Epidermal melanocyte (primary cell): Measurements from ENCODE around the gene CALCOCO1.
"Not testable (repeated sequence)": the region's sequence is repeated elsewhere in the genome, so short reads cannot be mapped to it uniquely, and the experiment has no call there.

ENCODE experiments used
- DNase-seq: peaks from one replicate; pipeline ENCODE4 v3.0.0; 2011; ENCODE audit warnings: low spot score; ENCODE audit not compliant: insufficient read length

Gene CALCOCO1

GRCh38 chr12:53727310-53728041 is at the start of gene CALCOCO1:
Gene CALCOCO1 (minus strand): TSS chr12:53727452. CDS start chr12:53725242, 2,210 bp downstream.
- peak; percentile 97 for DNase-seq

- no peak for DNase-seq
Measured at GRCh38 chr12:53776872-53777271, 49.6 kb upstream of the CALCOCO1 start.

GRCh38 chr12:53775478-53776145 is 48.4 kb upstream of the CALCOCO1 start:
- no peak for DNase-seq

GRCh38 chr12:53770281-53770680 is 43.0 kb upstream of the CALCOCO1 start:
- peak; percentile 53 for DNase-seq

- DNase-seq = no peak
Measured at GRCh38 chr12:53768976-53769375, 41.7 kb upstream of the CALCOCO1 start.

- DNase-seq = no peak
Measured at GRCh38 chr12:53766881-53767280, 39.6 kb upstream of the CALCOCO1 start.

GRCh38 chr12:53765891-53766290 is 38.6 kb upstream of the CALCOCO1 start:
- no peak for DNase-seq

- no peak for DNase-seq
Measured at GRCh38 chr12:53764615-53765014, 37.4 kb upstream of the CALCOCO1 start.

- DNase-seq = not testable (repeated sequence)
Measured at GRCh38 chr12:53762793-53763192, 35.5 kb upstream of the CALCOCO1 start.

- no peak for DNase-seq
Measured at GRCh38 chr12:53761306-53761705, 34.1 kb upstream of the CALCOCO1 start.

GRCh38 chr12:53759261-53759660 is 32.0 kb upstream of the CALCOCO1 start:
- no peak for DNase-seq

GRCh38 chr12:53758730-53759103 is 31.5 kb upstream of the CALCOCO1 start:
- DNase-seq = no peak

GRCh38 chr12:53758081-53758729 is 31.0 kb upstream of the CALCOCO1 start:
- DNase-seq = no peak

- DNase-seq = peak; percentile 90
Measured at GRCh38 chr12:53757101-53757770, 30.0 kb upstream of the CALCOCO1 start.

GRCh38 chr12:53756300-53757100 is 29.2 kb upstream of the CALCOCO1 start:
- DNase-seq = no peak

GRCh38 chr12:53755893-53756292 is 28.6 kb upstream of the CALCOCO1 start:
- DNase-seq = no peak

- DNase-seq = no peak
Measured at GRCh38 chr12:53755451-53755891, 28.2 kb upstream of the CALCOCO1 start.

GRCh38 chr12:53754633-53755264 is 27.5 kb upstream of the CALCOCO1 start:
- DNase-seq = no peak

GRCh38 chr12:53754188-53754585 is 26.9 kb upstream of the CALCOCO1 start:
- no peak for DNase-seq

GRCh38 chr12:53752621-53753020 is 25.4 kb upstream of the CALCOCO1 start:
- no peak for DNase-seq
